ENCODE measurements around the gene DIO3.

GRCh38 chr14:101558739-101559240 lies 2.5 kb upstream of the DIO3 start:
- TF ChIP-seq POLR2A (IDR thresholded peaks at IDR 0.05) = no peak
- TF ChIP-seq CTCF (IDR thresholded peaks at IDR 0.05) = no peak
